Measurements from ENCODE around the gene SPRR3. TPM values are rescaled to one million over a fixed set of nuclear protein-coding genes. Genes with fewer than 3 reads are reported as not detected.

Gene SPRR3
- total RNA-seq, 1 donor from 2014 or later, result 3.0 TPM

GRCh38 chr1:153023109-153023508, 21.6 kb downstream of the SPRR3 start:
- H3K27ac ChIP-seq (ENCODE audit: low read depth, low read length), result no peak overlapping the region
- H3K4me2 ChIP-seq (ENCODE audit: low read length), result no peak overlapping the region
- H3K79me2 ChIP-seq (ENCODE audit: insufficient read depth, low read length), result no peaks in the 10 kb centered on the region
- no peaks in the 10 kb centered on the region for H3K36me3 Mint-ChIP-seq (ENCODE audit: low read depth, unreplicated experiment)
- no peak for FAIRE-seq
- H4K20me1 ChIP-seq (ENCODE audit: insufficient read depth, low read length), result no peaks in the 10 kb centered on the region
- no peak overlapping the region for H3K4me3 ChIP-seq (ENCODE audit: insufficient read depth, low read depth, low read length)
- H3K27me3 Mint-ChIP-seq (ENCODE audit: low read depth, unreplicated experiment), result peaks cover 11% of the 10 kb centered on the region
- H3K4me1 ChIP-seq (ENCODE audit: insufficient read depth, low read length), result no peaks in the 10 kb centered on the region
- no peaks in the 10 kb centered on the region for H3K27me3 ChIP-seq (ENCODE audit: insufficient read depth, low read length)
- no peak overlapping the region for H3K9ac ChIP-seq (ENCODE audit: low read length)
- no peaks in the 10 kb centered on the region for H3K4me1 Mint-ChIP-seq (ENCODE audit: low read depth, unreplicated experiment)
- no peak overlapping the region for H3K4me3 Mint-ChIP-seq (ENCODE audit: unreplicated experiment)
- H2AFZ ChIP-seq (ENCODE audit: low read depth, low read length), result no peak overlapping the region
- no peak overlapping the region for H3K27ac Mint-ChIP-seq (ENCODE audit: unreplicated experiment)
- no peaks in the 10 kb centered on the region for H3K9me3 ChIP-seq (ENCODE audit: insufficient read depth, low read depth, low read length)
- DNase-seq (ENCODE audit: low read depth), result no peak
- no peaks in the 10 kb centered on the region for H3K9me3 Mint-ChIP-seq (ENCODE audit: unreplicated experiment)
- TF ChIP-seq, protein P1, sequence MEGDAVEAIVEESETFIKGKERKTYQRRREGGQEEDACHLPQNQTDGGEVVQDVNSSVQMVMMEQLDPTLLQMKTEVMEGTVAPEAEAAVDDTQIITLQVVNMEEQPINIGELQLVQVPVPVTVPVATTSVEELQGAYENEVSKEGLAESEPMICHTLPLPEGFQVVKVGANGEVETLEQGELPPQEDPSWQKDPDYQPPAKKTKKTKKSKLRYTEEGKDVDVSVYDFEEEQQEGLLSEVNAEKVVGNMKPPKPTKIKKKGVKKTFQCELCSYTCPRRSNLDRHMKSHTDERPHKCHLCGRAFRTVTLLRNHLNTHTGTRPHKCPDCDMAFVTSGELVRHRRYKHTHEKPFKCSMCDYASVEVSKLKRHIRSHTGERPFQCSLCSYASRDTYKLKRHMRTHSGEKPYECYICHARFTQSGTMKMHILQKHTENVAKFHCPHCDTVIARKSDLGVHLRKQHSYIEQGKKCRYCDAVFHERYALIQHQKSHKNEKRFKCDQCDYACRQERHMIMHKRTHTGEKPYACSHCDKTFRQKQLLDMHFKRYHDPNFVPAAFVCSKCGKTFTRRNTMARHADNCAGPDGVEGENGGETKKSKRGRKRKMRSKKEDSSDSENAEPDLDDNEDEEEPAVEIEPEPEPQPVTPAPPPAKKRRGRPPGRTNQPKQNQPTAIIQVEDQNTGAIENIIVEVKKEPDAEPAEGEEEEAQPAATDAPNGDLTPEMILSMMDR (IDR thresholded peaks at IDR 0.05; ENCODE audit: insufficient read depth, low read depth, low read length), result no peak
- TF ChIP-seq EZH2 (IDR thresholded peaks at IDR 0.05; ENCODE audit: insufficient read depth, low read length), result no peak
- H3K36me3 ChIP-seq (ENCODE audit: insufficient read depth, low read length), result no peaks in the 10 kb centered on the region

GRCh38 chr1:153024413-153024812, 22.9 kb downstream of the SPRR3 start:
- no peaks in the 10 kb centered on the region for H3K36me3 ChIP-seq (ENCODE audit: insufficient read depth, low read length)
- no peaks in the 10 kb centered on the region for H3K4me1 ChIP-seq (ENCODE audit: insufficient read depth, low read length)
- Mint-ChIP-seq H3K9me3 (ENCODE audit: unreplicated experiment) (no peaks in the 10 kb centered on the region), H3K36me3 (ENCODE audit: low read depth, unreplicated experiment) (no peaks in the 10 kb centered on the region), H3K4me3 (ENCODE audit: unreplicated experiment) (no peak overlapping the region), H3K27ac (ENCODE audit: unreplicated experiment) (no peak overlapping the region), H3K27me3 (ENCODE audit: low read depth, unreplicated experiment) (peaks cover 6% of the 10 kb centered on the region), H3K4me1 (ENCODE audit: low read depth, unreplicated experiment) (no peaks in the 10 kb centered on the region)
- H3K4me2 ChIP-seq (ENCODE audit: low read length), result no peak overlapping the region
- FAIRE-seq (no peak), DNase-seq (ENCODE audit: low read depth) (no peak)
- no peak overlapping the region for H3K9ac ChIP-seq (ENCODE audit: low read length)
- TF ChIP-seq, protein P1 (IDR thresholded peaks at IDR 0.05; ENCODE audit: insufficient read depth, low read depth, low read length), result no peak
- no peak for TF ChIP-seq EZH2 (IDR thresholded peaks at IDR 0.05; ENCODE audit: insufficient read depth, low read length)
- no peaks in the 10 kb centered on the region for H4K20me1 ChIP-seq (ENCODE audit: insufficient read depth, low read length)
- H3K9me3 ChIP-seq (ENCODE audit: insufficient read depth, low read depth, low read length), result no peaks in the 10 kb centered on the region
- H2AFZ ChIP-seq (ENCODE audit: low read depth, low read length), result no peak overlapping the region
- H3K79me2 ChIP-seq (ENCODE audit: insufficient read depth, low read length), result no peaks in the 10 kb centered on the region
- no peak overlapping the region for H3K27ac ChIP-seq (ENCODE audit: low read depth, low read length)
- no peak overlapping the region for H3K4me3 ChIP-seq (ENCODE audit: insufficient read depth, low read depth, low read length)
- no peaks in the 10 kb centered on the region for H3K27me3 ChIP-seq (ENCODE audit: insufficient read depth, low read length)

- Histone ChIP-seq H4K20me1 (ENCODE audit: insufficient read depth, low read length) (no peaks in the 10 kb centered on the region), H3K27ac (ENCODE audit: low read depth, low read length) (no peak overlapping the region), H3K27me3 (ENCODE audit: insufficient read depth, low read length) (no peaks in the 10 kb centered on the region), H3K4me1 (ENCODE audit: insufficient read depth, low read length) (no peaks in the 10 kb centered on the region), H3K36me3 (ENCODE audit: insufficient read depth, low read length) (no peaks in the 10 kb centered on the region), H3K4me2 (ENCODE audit: low read length) (no peak overlapping the region), H3K9ac (ENCODE audit: low read length) (no peak overlapping the region), H3K79me2 (ENCODE audit: insufficient read depth, low read length) (no peaks in the 10 kb centered on the region), H3K4me3 (ENCODE audit: insufficient read depth, low read depth, low read length) (no peak overlapping the region), H2AFZ (ENCODE audit: low read depth, low read length) (no peak overlapping the region), H3K9me3 (ENCODE audit: insufficient read depth, low read depth, low read length) (no peaks in the 10 kb centered on the region)
- no peak for DNase-seq (ENCODE audit: low read depth)
- H3K27me3 Mint-ChIP-seq (ENCODE audit: low read depth, unreplicated experiment), result peaks cover 2% of the 10 kb centered on the region
- FAIRE-seq, result no peak
- no peak overlapping the region for H3K27ac Mint-ChIP-seq (ENCODE audit: unreplicated experiment)
- H3K36me3 Mint-ChIP-seq (ENCODE audit: low read depth, unreplicated experiment), result no peaks in the 10 kb centered on the region
- H3K4me3 Mint-ChIP-seq (ENCODE audit: unreplicated experiment), result no peak overlapping the region
- no peaks in the 10 kb centered on the region for H3K9me3 Mint-ChIP-seq (ENCODE audit: unreplicated experiment)
- TF ChIP-seq EZH2 (IDR thresholded peaks at IDR 0.05; ENCODE audit: insufficient read depth, low read length), result no peak
- TF ChIP-seq, protein P1 (IDR thresholded peaks at IDR 0.05; ENCODE audit: insufficient read depth, low read depth, low read length), result no peak
- no peaks in the 10 kb centered on the region for H3K4me1 Mint-ChIP-seq (ENCODE audit: low read depth, unreplicated experiment)
These were observed 24.2 kb downstream of the SPRR3 start for GRCh38 chr1:153025797-153026196.
